ENCODE measurements around the gene BCL10. TPM values are rescaled to one million over a fixed set of nuclear protein-coding genes. Genes with fewer than 3 reads are reported as not detected.
A peak's percentile ranks its signal among the peaks of the same experiment; 100 is the strongest.

BCL10 gene
- polyA plus RNA-seq, 1 of the 3 experiments (the other 2 are of a cell fraction), result 5.8 TPM

DNA sequence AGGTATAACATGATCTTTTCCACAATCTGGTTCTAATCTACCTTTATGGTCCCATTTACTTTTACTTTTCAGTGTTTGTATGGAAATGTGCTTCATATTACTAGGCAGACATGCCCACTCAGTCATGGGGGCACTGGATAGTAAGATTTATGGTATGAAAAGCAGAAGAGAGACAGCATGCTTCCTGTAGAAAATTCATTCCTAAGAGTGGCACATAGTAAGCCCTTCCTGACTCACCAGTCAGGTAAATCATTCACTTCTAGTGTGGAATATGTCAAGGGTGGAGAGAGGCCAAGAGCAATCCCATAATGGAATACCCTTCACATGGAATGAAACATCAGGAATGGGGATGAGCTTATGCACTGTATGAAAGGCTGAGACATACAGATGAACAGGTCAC, 49.5 kb upstream of the BCL10 start:
- Histone ChIP-seq H3K79me2 (ENCODE audit: insufficient read depth) (peaks cover 72% of the 10 kb centered on the region), H3K27me3 (ENCODE audit: insufficient read depth) (no peaks in the 10 kb centered on the region), H3K4me2 (no peak overlapping the region), H3K36me3 (replicated peaks in 1 of 2; ENCODE audit: control insufficient read depth in 1 of 2, insufficient read depth in 2 of 2, low read length in 1 of 2) (peaks cover 2 to 9% of the 10 kb centered on the region in 2 experiments), H4K20me1 (ENCODE audit: insufficient read depth) (no peaks in the 10 kb centered on the region), H2AFZ (ENCODE audit: low read depth) (no peak overlapping the region), H3K9me2 (no peaks in the 10 kb centered on the region), H3K9ac (peak overlapping the region; percentile 59; the same call in 1 of the 2 replicates), H3F3A (replicated peaks; ENCODE audit: insufficient read depth) (peaks cover 79% of the 10 kb centered on the region), H3K4me1 (ENCODE audit: control insufficient read depth in 1 of 2, insufficient read depth in 2 of 2, low read depth in 1 of 2, low read length in 1 of 2) (peaks cover 15 to 66% of the 10 kb centered on the region in 2 experiments), H3K9me3 (no peaks in the 10 kb centered on the region), H3K4me3 (ENCODE audit: low read depth in 2 of 2, low read length in 1 of 2) (no peak overlapping the region), H3K27ac (ENCODE audit: low read depth in 2 of 2, low read length in 1 of 2) (peak overlapping the region; percentile 71 to 100)
- TF ChIP-seq FOXJ3 (CRISPR knock-in tag; IDR thresholded peaks at IDR 0.05), result no peak
- TF ChIP-seq SIN3A (IDR thresholded peaks at IDR 0.05; ENCODE audit: borderline replicate concordance, low read depth, low read length), result peak; percentile 77; the same call in 1 of the 2 replicates
- TF ChIP-seq TCF12 (IDR thresholded peaks at IDR 0.05), result peak; percentile 82
- TF ChIP-seq FOSL2 (IDR thresholded peaks at IDR 0.05; ENCODE audit: borderline replicate concordance, low read depth), result peak; percentile 52; the same call in 1 of the 2 replicates
- peak; percentile 46 for TF ChIP-seq JUND (IDR thresholded peaks at IDR 0.05)
- peak; percentile 40; the same call in 1 of the 2 replicates for TF ChIP-seq POLR2AphosphoS5 (IDR thresholded peaks at IDR 0.05; ENCODE audit: low read depth, low read length)
- TF ChIP-seq CHD2 (IDR thresholded peaks at IDR 0.05; ENCODE audit: low read length, partially characterized antibody), result no peak
- no peak for TF ChIP-seq GABPA (IDR thresholded peaks at IDR 0.05; ENCODE audit: low read depth)
- TF ChIP-seq, protein P1, sequence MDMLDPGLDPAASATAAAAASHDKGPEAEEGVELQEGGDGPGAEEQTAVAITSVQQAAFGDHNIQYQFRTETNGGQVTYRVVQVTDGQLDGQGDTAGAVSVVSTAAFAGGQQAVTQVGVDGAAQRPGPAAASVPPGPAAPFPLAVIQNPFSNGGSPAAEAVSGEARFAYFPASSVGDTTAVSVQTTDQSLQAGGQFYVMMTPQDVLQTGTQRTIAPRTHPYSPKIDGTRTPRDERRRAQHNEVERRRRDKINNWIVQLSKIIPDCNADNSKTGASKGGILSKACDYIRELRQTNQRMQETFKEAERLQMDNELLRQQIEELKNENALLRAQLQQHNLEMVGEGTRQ (IDR thresholded peaks at IDR 0.05; ENCODE audit: borderline replicate concordance, low read depth, low read length), result no peak
- TF ChIP-seq, protein P2, sequence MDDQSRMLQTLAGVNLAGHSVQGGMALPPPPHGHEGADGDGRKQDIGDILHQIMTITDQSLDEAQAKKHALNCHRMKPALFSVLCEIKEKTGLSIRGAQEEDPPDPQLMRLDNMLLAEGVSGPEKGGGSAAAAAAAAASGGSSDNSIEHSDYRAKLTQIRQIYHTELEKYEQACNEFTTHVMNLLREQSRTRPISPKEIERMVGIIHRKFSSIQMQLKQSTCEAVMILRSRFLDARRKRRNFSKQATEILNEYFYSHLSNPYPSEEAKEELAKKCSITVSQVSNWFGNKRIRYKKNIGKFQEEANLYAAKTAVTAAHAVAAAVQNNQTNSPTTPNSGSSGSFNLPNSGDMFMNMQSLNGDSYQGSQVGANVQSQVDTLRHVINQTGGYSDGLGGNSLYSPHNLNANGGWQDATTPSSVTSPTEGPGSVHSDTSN (IDR thresholded peaks at IDR 0.05), result peak; percentile 91
- TF ChIP-seq EP300 (IDR thresholded peaks at IDR 0.05; ENCODE audit: borderline replicate concordance in 1 of 2, low read depth in 1 of 2, low read length in 1 of 2), result peak; percentile 43 to 80
- TF ChIP-seq, protein P3, sequence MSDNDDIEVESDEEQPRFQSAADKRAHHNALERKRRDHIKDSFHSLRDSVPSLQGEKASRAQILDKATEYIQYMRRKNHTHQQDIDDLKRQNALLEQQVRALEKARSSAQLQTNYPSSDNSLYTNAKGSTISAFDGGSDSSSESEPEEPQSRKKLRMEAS (IDR thresholded peaks at IDR 0.05; ENCODE audit: low read depth), result 0 out of 2 replicates have a peak, but pooled peaks have one; percentile 33
- peak; percentile 55; the same call in 1 of the 2 replicates for TF ChIP-seq TEAD4 (IDR thresholded peaks at IDR 0.05; ENCODE audit: borderline replicate concordance, insufficient read depth)
- POLR2A ChIA-PET, result no interaction called here
- CTCF ChIA-PET, result interaction anchor here (0.6 to 1.5 kb wide), 3 partner anchors 17 to 132 kb away, joined by 3 to 4 read pairs (median 3); no protein-coding TSS in a partner anchor
- no peak for DNase-seq

GRCh38 chr1:85323770-85324169, 47.3 kb upstream of the BCL10 start:
- no peak for DNase-seq
- TF ChIP-seq GATA2 (CRISPR knock-in tag; IDR thresholded peaks at IDR 0.05) (no peak), MEF2A (IDR thresholded peaks at IDR 0.05; ENCODE audit: borderline replicate concordance, low read depth) (no peak), FOXJ3 (CRISPR knock-in tag; IDR thresholded peaks at IDR 0.05) (no peak), TCF12 (IDR thresholded peaks at IDR 0.05) (no peak), CTCF (IDR thresholded peaks at IDR 0.05) (no peak), SMC3 (IDR thresholded peaks at IDR 0.05; ENCODE audit: low read depth, low read length) (no peak), RXRA (IDR thresholded peaks at IDR 0.05; ENCODE audit: borderline replicate concordance, low read depth) (no peak), ELF1 (IDR thresholded peaks at IDR 0.05) (no peak), TEAD4 (IDR thresholded peaks at IDR 0.05; ENCODE audit: borderline replicate concordance, insufficient read depth) (no peak), RFX5 (IDR thresholded peaks at IDR 0.05; ENCODE audit: low read length) (no peak)
- TF ChIP-seq, protein P1 (IDR thresholded peaks at IDR 0.05; ENCODE audit: borderline replicate concordance, low read depth, low read length), result no peak
- TF ChIP-seq, protein P4, sequence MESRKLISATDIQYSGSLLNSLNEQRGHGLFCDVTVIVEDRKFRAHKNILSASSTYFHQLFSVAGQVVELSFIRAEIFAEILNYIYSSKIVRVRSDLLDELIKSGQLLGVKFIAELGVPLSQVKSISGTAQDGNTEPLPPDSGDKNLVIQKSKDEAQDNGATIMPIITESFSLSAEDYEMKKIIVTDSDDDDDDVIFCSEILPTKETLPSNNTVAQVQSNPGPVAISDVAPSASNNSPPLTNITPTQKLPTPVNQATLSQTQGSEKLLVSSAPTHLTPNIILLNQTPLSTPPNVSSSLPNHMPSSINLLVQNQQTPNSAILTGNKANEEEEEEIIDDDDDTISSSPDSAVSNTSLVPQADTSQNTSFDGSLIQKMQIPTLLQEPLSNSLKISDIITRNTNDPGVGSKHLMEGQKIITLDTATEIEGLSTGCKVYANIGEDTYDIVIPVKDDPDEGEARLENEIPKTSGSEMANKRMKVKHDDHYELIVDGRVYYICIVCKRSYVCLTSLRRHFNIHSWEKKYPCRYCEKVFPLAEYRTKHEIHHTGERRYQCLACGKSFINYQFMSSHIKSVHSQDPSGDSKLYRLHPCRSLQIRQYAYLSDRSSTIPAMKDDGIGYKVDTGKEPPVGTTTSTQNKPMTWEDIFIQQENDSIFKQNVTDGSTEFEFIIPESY (IDR thresholded peaks at IDR 0.05; ENCODE audit: borderline replicate concordance, low read depth), result no peak

More at GRCh38 chr1:85323770-85324169, 47.3 kb upstream of the BCL10 start:
- Histone ChIP-seq H3K27ac (ENCODE audit: low read depth in 2 of 2, low read length in 1 of 2) (peak overlapping the region in 1 of 2 experiments; percentile 100; a peak in 2 of 4 replicates), H3K9me3 (no peaks in the 10 kb centered on the region), H3F3A (replicated peaks; ENCODE audit: insufficient read depth) (peaks cover 81% of the 10 kb centered on the region), H4K20me1 (ENCODE audit: insufficient read depth) (no peaks in the 10 kb centered on the region), H3K4me2 (no peak overlapping the region), H2AFZ (ENCODE audit: low read depth) (no peak overlapping the region), H3K9ac (0 out of 2 replicates have a peak overlapping the region, but pooled peaks have one; percentile 19), H3K9me2 (no peaks in the 10 kb centered on the region), H3K4me3 (ENCODE audit: low read depth in 2 of 2, low read length in 1 of 2) (no peak overlapping the region), H3K79me2 (ENCODE audit: insufficient read depth) (peaks cover 75% of the 10 kb centered on the region), H3K4me1 (ENCODE audit: control insufficient read depth in 1 of 2, insufficient read depth in 2 of 2, low read depth in 1 of 2, low read length in 1 of 2) (peaks cover 10 to 67% of the 10 kb centered on the region in 2 experiments), H3K27me3 (ENCODE audit: insufficient read depth) (no peaks in the 10 kb centered on the region), H3K36me3 (replicated peaks in 1 of 2; ENCODE audit: control insufficient read depth in 1 of 2, insufficient read depth in 2 of 2, low read length in 1 of 2) (peaks cover 10 to 13% of the 10 kb centered on the region in 2 experiments)
- WGBS (ENCODE audit: low lambda C conversion rate), result 80% methylated on average over 5 of the region's 5 CpGs
- ChIA-PET POLR2A (no interaction called here), CTCF (interaction anchor here (1.4 to 2.3 kb wide), 2 partner anchors 16 to 257 kb away, joined by 3 to 11 read pairs; partner anchors contain the start of gene CCN1)

Data from SK-N-SH (cell line).